ENCODE results near the gene ASAP2. TPM values are rescaled to one million over a fixed set of nuclear protein-coding genes. Genes with fewer than 3 reads are reported as not detected.

Gene ASAP2
- total RNA-seq, 1 experiment from 2014 or later = 60.3 TPM

DNA sequence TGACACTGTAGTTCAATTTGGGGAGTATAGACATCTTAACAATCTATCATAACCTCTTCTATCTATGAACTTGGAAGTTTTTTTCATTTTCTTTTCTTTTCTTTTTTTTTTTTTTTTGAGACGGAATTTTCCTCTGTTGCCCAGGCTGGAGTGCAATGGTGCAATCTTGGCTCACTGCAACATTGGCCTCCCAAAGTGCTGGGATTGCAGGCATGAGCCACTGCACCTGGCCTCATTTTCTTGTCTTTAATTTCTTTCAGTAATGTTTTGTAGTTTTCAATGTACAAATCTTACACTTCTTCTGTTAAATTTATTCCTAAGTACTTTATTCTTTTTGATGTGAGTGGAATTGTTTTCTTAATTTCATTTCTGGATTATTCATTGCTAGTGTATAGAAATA, 14.6 kb downstream of the ASAP2 start:
- Histone ChIP-seq H3K79me2 (ENCODE audit: low read depth) (peaks cover 100% of the 10 kb centered on the region), H2AFZ (no peak overlapping the region), H3K4me2 (no peak overlapping the region), H3K36me3 (ENCODE audit: low read depth) (peaks cover 8% of the 10 kb centered on the region), H3K9me3 (ENCODE audit: insufficient read depth, low read depth) (no peaks in the 10 kb centered on the region), H4K20me1 (ENCODE audit: insufficient read depth) (peaks cover 20% of the 10 kb centered on the region; the same call in 1 of the 2 replicates), H3K4me3 (no peak overlapping the region), H3K9me2 (ENCODE audit: insufficient read depth) (no peaks in the 10 kb centered on the region), H3F3A (ENCODE audit: insufficient read depth, low read depth) (peaks cover 29% of the 10 kb centered on the region), H3K27ac (no peak overlapping the region), H3K4me1 (replicated peaks; ENCODE audit: insufficient read depth) (peaks cover 17% of the 10 kb centered on the region; the same call in 1 of the 2 replicates), H3K27me3 (ENCODE audit: insufficient read depth, low read depth) (no peaks in the 10 kb centered on the region)
- ChIA-PET POLR2A (ENCODE audit: unreplicated experiment) (no interaction called here), CTCF (no interaction called here)
- TF ChIP-seq, protein P1, sequence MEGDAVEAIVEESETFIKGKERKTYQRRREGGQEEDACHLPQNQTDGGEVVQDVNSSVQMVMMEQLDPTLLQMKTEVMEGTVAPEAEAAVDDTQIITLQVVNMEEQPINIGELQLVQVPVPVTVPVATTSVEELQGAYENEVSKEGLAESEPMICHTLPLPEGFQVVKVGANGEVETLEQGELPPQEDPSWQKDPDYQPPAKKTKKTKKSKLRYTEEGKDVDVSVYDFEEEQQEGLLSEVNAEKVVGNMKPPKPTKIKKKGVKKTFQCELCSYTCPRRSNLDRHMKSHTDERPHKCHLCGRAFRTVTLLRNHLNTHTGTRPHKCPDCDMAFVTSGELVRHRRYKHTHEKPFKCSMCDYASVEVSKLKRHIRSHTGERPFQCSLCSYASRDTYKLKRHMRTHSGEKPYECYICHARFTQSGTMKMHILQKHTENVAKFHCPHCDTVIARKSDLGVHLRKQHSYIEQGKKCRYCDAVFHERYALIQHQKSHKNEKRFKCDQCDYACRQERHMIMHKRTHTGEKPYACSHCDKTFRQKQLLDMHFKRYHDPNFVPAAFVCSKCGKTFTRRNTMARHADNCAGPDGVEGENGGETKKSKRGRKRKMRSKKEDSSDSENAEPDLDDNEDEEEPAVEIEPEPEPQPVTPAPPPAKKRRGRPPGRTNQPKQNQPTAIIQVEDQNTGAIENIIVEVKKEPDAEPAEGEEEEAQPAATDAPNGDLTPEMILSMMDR (conservative IDR thresholded peaks at IDR 0.05) = no peak
- TF ChIP-seq EZH2 (IDR thresholded peaks at IDR 0.05; ENCODE audit: low read depth) = no peak
- DNase-seq = no peak
- BruUV-seq (replicated peaks) = no TSS peak
- intact Hi-C loops (cut with micrococcal nuclease; ENCODE audit: unreplicated experiment) = no loop called here

DNA sequence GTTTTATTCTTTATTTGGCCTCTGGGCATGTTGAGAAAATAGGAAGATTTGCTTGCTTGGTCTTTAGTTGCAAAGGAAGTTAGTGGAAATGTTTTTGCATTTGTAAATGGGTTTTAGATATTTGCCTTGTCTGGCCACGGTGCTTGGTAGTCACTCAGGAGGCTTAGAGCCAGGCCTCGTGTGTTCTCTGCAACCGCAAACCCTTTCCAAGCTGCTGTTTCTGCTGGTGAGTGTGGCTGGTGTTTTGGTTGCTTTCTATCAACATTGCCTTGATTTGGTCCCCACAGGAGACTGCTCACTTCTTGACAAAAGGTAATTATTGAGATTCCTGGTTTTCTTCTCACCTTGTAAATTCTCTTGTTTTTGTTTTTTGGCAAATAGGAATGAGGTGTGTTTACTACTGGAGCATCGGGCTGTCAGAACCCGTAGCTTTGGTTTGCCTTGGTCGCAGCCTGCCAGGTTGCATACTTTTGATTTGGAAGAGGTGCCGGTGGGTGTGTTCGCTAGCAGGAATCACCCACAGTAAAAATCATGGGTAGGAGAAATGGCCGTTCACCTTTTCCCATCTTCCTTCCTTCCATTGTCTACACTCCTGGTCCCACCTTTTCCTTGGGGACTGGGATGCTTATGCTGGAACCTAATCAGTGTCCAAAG, 15.8 kb downstream of the ASAP2 start:
- Histone ChIP-seq H3K27ac (no peak overlapping the region), H3K4me3 (no peak overlapping the region), H3K4me2 (no peak overlapping the region), H3K9me2 (ENCODE audit: insufficient read depth) (no peaks in the 10 kb centered on the region), H3K79me2 (ENCODE audit: low read depth) (peaks cover 100% of the 10 kb centered on the region), H2AFZ (no peak overlapping the region), H3K27me3 (ENCODE audit: insufficient read depth, low read depth) (no peaks in the 10 kb centered on the region), H3K4me1 (replicated peaks; ENCODE audit: insufficient read depth) (peaks cover 17% of the 10 kb centered on the region; the same call in 1 of the 2 replicates), H3K9me3 (ENCODE audit: insufficient read depth, low read depth) (no peaks in the 10 kb centered on the region), H3K36me3 (ENCODE audit: low read depth) (peaks cover 5% of the 10 kb centered on the region; the same call in 1 of the 2 replicates), H3F3A (ENCODE audit: insufficient read depth, low read depth) (peaks cover 29% of the 10 kb centered on the region), H4K20me1 (ENCODE audit: insufficient read depth) (peaks cover 14% of the 10 kb centered on the region; the same call in 1 of the 2 replicates)
- no peak for TF ChIP-seq EZH2 (IDR thresholded peaks at IDR 0.05; ENCODE audit: low read depth)
- TF ChIP-seq, protein P1 (conservative IDR thresholded peaks at IDR 0.05) = no peak
- intact Hi-C loops (cut with micrococcal nuclease; ENCODE audit: unreplicated experiment) = no loop called here
- CTCF ChIA-PET = no interaction called here
- POLR2A ChIA-PET (ENCODE audit: unreplicated experiment) = no interaction called here
- no peak for DNase-seq
- no TSS peak for BruUV-seq (replicated peaks)

DNA sequence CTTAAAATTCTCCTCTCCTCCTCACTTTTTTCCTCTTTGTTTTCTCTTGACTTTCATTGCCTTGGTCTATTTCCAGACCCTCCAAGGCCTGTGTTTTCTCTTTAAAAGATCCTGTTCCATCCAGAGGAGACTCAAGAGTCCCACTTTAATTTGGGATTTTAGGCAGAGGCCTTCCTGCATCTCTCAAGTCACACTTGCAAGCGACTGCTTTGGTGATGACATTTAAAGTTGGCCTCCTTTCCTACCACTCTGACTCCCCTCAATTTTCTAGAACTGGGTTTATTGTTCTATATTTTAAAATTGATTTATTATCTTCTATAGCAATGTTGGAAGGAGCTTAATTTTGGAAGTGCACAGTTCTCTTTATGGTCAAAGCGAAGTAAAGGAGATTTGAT, 16.3 kb downstream of the ASAP2 start:
- Histone ChIP-seq H3K9me3 (ENCODE audit: insufficient read depth, low read depth) (no peaks in the 10 kb centered on the region), H3F3A (ENCODE audit: insufficient read depth, low read depth) (peaks cover 29% of the 10 kb centered on the region), H3K36me3 (ENCODE audit: low read depth) (peaks cover 5% of the 10 kb centered on the region; the same call in 1 of the 2 replicates), H2AFZ (no peak overlapping the region), H3K27ac (no peak overlapping the region), H3K4me1 (replicated peaks; ENCODE audit: insufficient read depth) (peaks cover 17% of the 10 kb centered on the region; the same call in 1 of the 2 replicates), H3K79me2 (ENCODE audit: low read depth) (peaks cover 100% of the 10 kb centered on the region), H3K27me3 (ENCODE audit: insufficient read depth, low read depth) (no peaks in the 10 kb centered on the region), H4K20me1 (ENCODE audit: insufficient read depth) (peaks cover 14% of the 10 kb centered on the region; the same call in 1 of the 2 replicates), H3K4me3 (no peak overlapping the region), H3K4me2 (no peak overlapping the region), H3K9me2 (ENCODE audit: insufficient read depth) (no peaks in the 10 kb centered on the region)
- no TSS peak for BruUV-seq (replicated peaks)
- CTCF ChIA-PET = no interaction called here
- DNase-seq = no peak
- TF ChIP-seq, protein P1 (conservative IDR thresholded peaks at IDR 0.05) = no peak
- no peak for TF ChIP-seq EZH2 (IDR thresholded peaks at IDR 0.05; ENCODE audit: low read depth)
- intact Hi-C loops (cut with micrococcal nuclease; ENCODE audit: unreplicated experiment) = no loop called here
- POLR2A ChIA-PET (ENCODE audit: unreplicated experiment) = no interaction called here

Data from PC-9 (cell line).